Cardiac muscle cell (in vitro differentiated cells and primary cell): ENCODE data around the gene CSE1L. TPM values are rescaled to one million over a fixed set of nuclear protein-coding genes. Genes with fewer than 3 reads are reported as not detected.
"Not testable (repeated sequence)": the region's sequence is repeated elsewhere in the genome, so short reads cannot be mapped to it uniquely, and the experiment has no call there.

Experiments used
- DNase-seq, 2 donors: peaks; one replicate each; pipeline versions ENCODE4 v3.0.0 to v3.0.0-alpha.2; 2010 to 2017; ENCODE audit warnings: low read depth in 1 of 2, low spot score in 1 of 2
- H3K27ac ChIP-seq: fragments of 200-600 bp; sonication (generic); 2 replicates; pipeline ENCODE4 v1.5.1; 2016
- H3K27me3 ChIP-seq: fragments of 200-600 bp; sonication (generic); 2 replicates; pipeline ENCODE4 v1.6.0; 2016; ENCODE audit warnings: control low read depth
- H3K36me3 ChIP-seq: fragments of 200-600 bp; sonication (generic); 2 replicates; pipeline ENCODE4 v1.5.1; 2016; ENCODE audit warnings: control low read depth
- H3K4me1 ChIP-seq: fragments of 200-600 bp; sonication (generic); 2 replicates; pipeline ENCODE4 v1.8.1; 2017; ENCODE audit warnings: low read depth, mild to moderate bottlenecking, mixed run types
- H3K4me3 ChIP-seq: fragments of 200-600 bp; sonication (generic); 2 replicates; pipeline ENCODE4 v1.5.1; 2016; ENCODE audit warnings: mild to moderate bottlenecking
- H3K9me3 ChIP-seq: fragments of 200-600 bp; sonication (generic); 2 replicates; pipeline ENCODE4 v1.5.1; 2017; ENCODE audit warnings: low read depth, mild to moderate bottlenecking, control low read depth
- CTCF ChIP-seq: IDR thresholded peaks from 2 replicates; pipeline ENCODE4 v1.5.1; 2012; ENCODE audit warnings: low read depth, mild to moderate bottlenecking, low read length
- polyA plus RNA-seq: library from polyadenylated mRNA; unstranded; fragments of >200 nt; fragmentation: Nextera tagmentation; extraction: Ambion mirVana; gene quantifications from 2 replicates; pipeline ENCODE4 v1.2.1, GENCODE V29; 2016
- total RNA-seq: library from RNA; depleted of rRNA; stranded (reverse); fragments of >200 nt; gene quantifications from 2 replicates; pipeline ENCODE4 v1.2.3, GENCODE V29; 2016

The CSE1L gene
- total and polyA plus RNA-seq, 2 experiments from 2014 or later = 54.7 to 78.9 TPM

GRCh38 chr20:49052334-49052733 is 6.2 kb downstream of the CSE1L start:
- DNase-seq = no peak
- no peak for TF ChIP-seq CTCF
- Histone ChIP-seq H3K36me3 (no peaks in the 10 kb centered on the region), H3K4me1 (no peaks in the 10 kb centered on the region), H3K9me3 (no peaks in the 10 kb centered on the region), H3K27me3 (no peaks in the 10 kb centered on the region), H3K4me3 (no peak overlapping the region), H3K27ac (no peak overlapping the region)

GRCh38 chr20:49054056-49054643 is 8.0 kb downstream of the CSE1L start:
- H3K4me1 ChIP-seq = no peaks in the 10 kb centered on the region
- H3K27ac ChIP-seq = no peak overlapping the region
- H3K36me3 ChIP-seq = peaks cover 4% of the 10 kb centered on the region
- H3K27me3 ChIP-seq = no peaks in the 10 kb centered on the region
- no peak for DNase-seq
- no peaks in the 10 kb centered on the region for H3K9me3 ChIP-seq
- no peak for TF ChIP-seq CTCF
- H3K4me3 ChIP-seq = no peak overlapping the region

GRCh38 chr20:49063279-49063678 is 17.2 kb downstream of the CSE1L start:
- TF ChIP-seq CTCF = no peak
- Histone ChIP-seq H3K4me1 (no peaks in the 10 kb centered on the region), H3K27ac (no peak overlapping the region), H3K27me3 (no peaks in the 10 kb centered on the region), H3K36me3 (peaks cover 29% of the 10 kb centered on the region), H3K9me3 (no peaks in the 10 kb centered on the region), H3K4me3 (no peak overlapping the region)
- DNase-seq = no peak

GRCh38 chr20:49074521-49074920 is 28.4 kb downstream of the CSE1L start:
- no peak for TF ChIP-seq CTCF
- H3K27ac ChIP-seq = no peak overlapping the region
- no peak for DNase-seq
- H3K4me3 ChIP-seq = no peak overlapping the region
- H3K9me3 ChIP-seq = no peaks in the 10 kb centered on the region
- H3K36me3 ChIP-seq = peaks cover 76% of the 10 kb centered on the region
- no peaks in the 10 kb centered on the region for H3K27me3 ChIP-seq
- H3K4me1 ChIP-seq = no peaks in the 10 kb centered on the region

GRCh38 chr20:49078310-49078709 is 32.2 kb downstream of the CSE1L start:
- TF ChIP-seq CTCF = no peak
- Histone ChIP-seq H3K4me1 (no peaks in the 10 kb centered on the region), H3K4me3 (no peak overlapping the region), H3K27me3 (no peaks in the 10 kb centered on the region), H3K36me3 (peaks cover 74% of the 10 kb centered on the region), H3K27ac (no peak overlapping the region), H3K9me3 (no peaks in the 10 kb centered on the region)
- no peak for DNase-seq

- H3K4me1 ChIP-seq, H3K27me3 ChIP-seq, H3K27ac ChIP-seq, H3K4me3 ChIP-seq, H3K9me3 ChIP-seq, DNase-seq: not testable (repeated sequence)
- H3K36me3 ChIP-seq = peaks cover 74% of the 10 kb centered on the region
Measured at GRCh38 chr20:49082295-49082694, 36.2 kb downstream of the CSE1L start.
